H9 (cell line): ENCODE results near the gene TJAP1. TPM values are rescaled to one million over a fixed set of nuclear protein-coding genes. Genes with fewer than 3 reads are reported as not detected.

ENCODE experiments used
- DNase-seq: peaks from one replicate; pipeline ENCODE4 v3.0.0-alpha.2; 2017
- H2AFZ ChIP-seq: one replicate; pipeline ENCODE4 v1.6.1; 2013; ENCODE audit warnings: mild to moderate bottlenecking, low read length, control low read depth, moderate library complexity
- H2AK5ac ChIP-seq: 2 replicates; pipeline ENCODE4 v1.6.1; 2013; ENCODE audit warnings: low read length, control low read depth, mixed read lengths; ENCODE audit not compliant: insufficient read length
- H2BK120ac ChIP-seq: one replicate; pipeline ENCODE4 v1.6.1; 2013; ENCODE audit warnings: low read depth, mild to moderate bottlenecking, low read length, control low read depth, inconsistent platforms; ENCODE audit not compliant: poor library complexity, severe bottlenecking
- H2BK12ac ChIP-seq: 2 replicates; pipeline ENCODE4 v1.6.1; 2013; ENCODE audit warnings: low read length, control low read depth, mixed read lengths, low read depth; ENCODE audit not compliant: insufficient read length
- H2BK15ac ChIP-seq: 2 replicates; pipeline ENCODE4 v1.6.1; 2013; ENCODE audit warnings: low read depth, low read length, control low read depth
- H2BK20ac ChIP-seq: one replicate; pipeline ENCODE4 v1.6.1; 2013; ENCODE audit warnings: low read depth, mild to moderate bottlenecking, low read length, control low read depth, inconsistent platforms; ENCODE audit not compliant: poor library complexity, severe bottlenecking
- H2BK5ac ChIP-seq: 2 replicates; pipeline ENCODE4 v1.6.1; 2013; ENCODE audit warnings: low read length, control low read depth, mixed read lengths; ENCODE audit not compliant: insufficient read length
- H3K14ac ChIP-seq: 2 replicates; pipeline ENCODE4 v1.6.1; 2013; ENCODE audit warnings: low read length, control low read depth; ENCODE audit not compliant: insufficient read depth
- H3K18ac ChIP-seq: 2 replicates; pipeline ENCODE4 v1.6.1; 2013; ENCODE audit warnings: low read depth, mild to moderate bottlenecking, mixed read lengths, low read length, control low read depth; ENCODE audit not compliant: insufficient read length
- H3K23ac ChIP-seq: 2 replicates; pipeline ENCODE4 v1.6.1; 2013; ENCODE audit warnings: low read length, control low read depth, mixed read lengths, low read depth; ENCODE audit not compliant: insufficient read length
- H3K23me2 ChIP-seq: 2 replicates; pipeline ENCODE4 v1.6.1; 2013; ENCODE audit warnings: low read depth, mild to moderate bottlenecking, mixed read lengths, low read length, control low read depth; ENCODE audit not compliant: insufficient read length, poor library complexity, severe bottlenecking
- H3K27ac ChIP-seq: 2 replicates; pipeline ENCODE4 v1.5.1; 2013; ENCODE audit warnings: low read length, control low read depth, mixed read lengths, low read depth; ENCODE audit not compliant: insufficient read length
- H3K27me3 ChIP-seq: 2 replicates; pipeline ENCODE4 v1.6.1; 2013; ENCODE audit warnings: low read length, control low read depth, inconsistent platforms; ENCODE audit not compliant: insufficient read depth
- H3K4ac ChIP-seq: 2 replicates; pipeline ENCODE4 v1.6.1; 2013; ENCODE audit warnings: low read depth, mild to moderate bottlenecking, control low read depth, inconsistent platforms, low read length, moderate library complexity
- H3K4me1 ChIP-seq: 2 replicates; pipeline ENCODE4 v1.6.1; 2013; ENCODE audit warnings: low read length, control low read depth, inconsistent platforms; ENCODE audit not compliant: insufficient read depth
- H3K4me2 ChIP-seq: 2 replicates; pipeline ENCODE4 v1.6.1; 2013; ENCODE audit warnings: low read length, control low read depth, mixed read lengths; ENCODE audit not compliant: insufficient read length, insufficient read depth
- H3K56ac ChIP-seq: 2 replicates; pipeline ENCODE4 v1.6.1; 2013; ENCODE audit warnings: low read depth, mild to moderate bottlenecking, mixed read lengths, low read length, control low read depth; ENCODE audit not compliant: insufficient read length
- H3K79me1 ChIP-seq: 2 replicates; pipeline ENCODE4 v1.6.1; 2013; ENCODE audit warnings: low read depth, mild to moderate bottlenecking, moderate library complexity, low read length, control low read depth, inconsistent platforms; ENCODE audit not compliant: insufficient read depth, poor library complexity, severe bottlenecking
- H3K79me2 ChIP-seq: 2 replicates; pipeline ENCODE4 v1.6.1; 2013; ENCODE audit warnings: low read length, control low read depth, inconsistent platforms; ENCODE audit not compliant: insufficient read depth
- H3K9ac ChIP-seq: 2 replicates; pipeline ENCODE4 v1.6.1; 2013; ENCODE audit warnings: low read length, control low read depth, mixed read lengths; ENCODE audit not compliant: insufficient read length; ENCODE audit errors: extremely low read depth
- H3K9me3 ChIP-seq: one replicate; pipeline ENCODE4 v1.6.1; 2013; ENCODE audit warnings: low read depth, low read length, inconsistent platforms; ENCODE audit not compliant: control insufficient read depth
- H3T11ph ChIP-seq: one replicate; pipeline ENCODE4 v1.6.1; 2013; ENCODE audit warnings: mild to moderate bottlenecking, low read length, control low read depth, inconsistent platforms
- H4K20me1 ChIP-seq: one replicate; pipeline ENCODE4 v1.6.1; 2013; ENCODE audit not compliant: control insufficient read depth, insufficient read length, insufficient read depth
- H4K5ac ChIP-seq: 2 replicates; pipeline ENCODE4 v1.6.1; 2013; ENCODE audit warnings: low read depth, mild to moderate bottlenecking, mixed read lengths, low read length, control low read depth; ENCODE audit not compliant: insufficient read length
- H4K8ac ChIP-seq: replicated peaks from 2 replicates; pipeline ENCODE4 v1.6.1; 2013; ENCODE audit warnings: low read length, control low read depth, mixed read lengths, low read depth; ENCODE audit not compliant: insufficient read length
- H4K91ac ChIP-seq: 2 replicates; pipeline ENCODE4 v1.6.1; 2013; ENCODE audit warnings: low read depth, mild to moderate bottlenecking, moderate library complexity, mixed read lengths, low read length, control low read depth; ENCODE audit not compliant: insufficient read length
- H3K27ac Mint-ChIP-seq, 3 experiments: 2 replicates in 2 of 3; 3 replicates in 1 of 3; pipeline ENCODE4 v1.8.0; 2020 to 2021; ENCODE audit warnings: mixed read lengths in 3 of 3, mild to moderate bottlenecking in 1 of 3, moderate library complexity in 1 of 3
- H3K27me3 Mint-ChIP-seq: 2 replicates; pipeline ENCODE4 v1.8.0; 2021; ENCODE audit warnings: low read depth, mild to moderate bottlenecking, moderate library complexity, mixed read lengths
- H3K36me3 Mint-ChIP-seq, 3 experiments: 2 replicates in 2 of 3; 3 replicates in 1 of 3; pipeline ENCODE4 v1.8.0; 2020 to 2021; ENCODE audit warnings: low read depth in 3 of 3, mixed read lengths in 3 of 3; ENCODE audit not compliant: insufficient read depth in 1 of 3
- H3K4me1 Mint-ChIP-seq, 2 experiments: 2 replicates each; pipeline ENCODE4 v1.8.0; 2020; ENCODE audit warnings: mixed read lengths in 2 of 2
- H3K4me3 Mint-ChIP-seq, 2 experiments: 2 replicates in 1 of 2; 3 replicates in 1 of 2; pipeline ENCODE4 v1.8.0; 2020 to 2021; ENCODE audit warnings: mild to moderate bottlenecking in 2 of 2, mixed read lengths in 2 of 2, moderate library complexity in 1 of 2
- H3K9me3 Mint-ChIP-seq, 2 experiments: 2 replicates in 1 of 2; 3 replicates in 1 of 2; pipeline ENCODE4 v1.8.0; 2020; ENCODE audit warnings: mild to moderate bottlenecking in 2 of 2, mixed read lengths in 2 of 2, moderate library complexity in 1 of 2
- CTCF ChIP-seq: fragments of 200-600 bp; sonication (generic); conservative IDR thresholded peaks from 3 replicates; pipeline ENCODE4 v1.8.0; 2021; ENCODE audit warnings: antibody characterized with exemption, mild to moderate bottlenecking
- WGBS: extraction: QIAGEN DNeasy Blood & Tissue Kit; methylation state at CpG from one replicate; pipeline ENCODE4 v1.1.7; 2013; ENCODE audit warnings: missing lambda C conversion rate, low lambda C conversion rate, mixed read lengths; ENCODE audit not compliant: insufficient read length; ENCODE audit errors: extremely low coverage; 5-methylcytosine and 5-hydroxymethylcytosine counted together
- total RNA-seq: library from RNA; stranded (reverse); gene quantifications from 2 replicates; pipeline ENCODE4 v1.2.1, GENCODE V29; 2021

The TJAP1 gene
- total RNA-seq, 1 experiment from 2014 or later, result 45.1 TPM

GRCh38 chr6:43541774-43542471, 64.6 kb downstream of the TJAP1 start:
- peaks cover 42 to 81% (median 69%) of the 10 kb centered on the region in 3 experiments; a peak in 6 of 7 replicates for H3K36me3 Mint-ChIP-seq
- Histone ChIP-seq H2AK5ac (no peak overlapping the region), H3K9me3 (no peaks in the 10 kb centered on the region), H3K79me1 (no peaks in the 10 kb centered on the region), H2BK5ac (no peak overlapping the region), H2BK20ac (no peak overlapping the region), H2AFZ (no peak overlapping the region), H2BK15ac (no peak overlapping the region), H3K14ac (no peak overlapping the region), H3T11ph (no peak overlapping the region), H3K4me2 (no peak overlapping the region), H4K91ac (no peak overlapping the region), H3K27me3 (no peaks in the 10 kb centered on the region), H4K5ac (no peak overlapping the region), H3K18ac (no peak overlapping the region), H3K79me2 (no peaks in the 10 kb centered on the region), H3K23me2 (no peaks in the 10 kb centered on the region), H4K20me1 (no peaks in the 10 kb centered on the region), H4K8ac (no peak overlapping the region), H3K56ac (no peak overlapping the region), H3K4me1 (no peaks in the 10 kb centered on the region), H3K9ac (no peak overlapping the region), H2BK12ac (no peak overlapping the region), H3K23ac (no peak overlapping the region), H2BK120ac (no peak overlapping the region), H3K4ac (no peak overlapping the region), H3K27ac (no peak overlapping the region)
- no peaks in the 10 kb centered on the region for H3K9me3 Mint-ChIP-seq
- H3K4me3 Mint-ChIP-seq, result no peak overlapping the region
- H3K27ac Mint-ChIP-seq, result no peak overlapping the region
- no peaks in the 10 kb centered on the region for H3K4me1 Mint-ChIP-seq
- TF ChIP-seq CTCF, result no peak
- no peak for DNase-seq
- no CpG with 5 or more reads among the region's 8 CpGs for WGBS
- H3K27me3 Mint-ChIP-seq, result no peaks in the 10 kb centered on the region
